Hypothalamus (tissue), 51 donors: ENCODE results near the gene SLC5A9.

Experiments used
- DNase-seq, 51 donors: peaks; one replicate each; lab custom pipeline; 2025; lab: John Stamatoyannopoulos, UW

Gene SLC5A9

DNA sequence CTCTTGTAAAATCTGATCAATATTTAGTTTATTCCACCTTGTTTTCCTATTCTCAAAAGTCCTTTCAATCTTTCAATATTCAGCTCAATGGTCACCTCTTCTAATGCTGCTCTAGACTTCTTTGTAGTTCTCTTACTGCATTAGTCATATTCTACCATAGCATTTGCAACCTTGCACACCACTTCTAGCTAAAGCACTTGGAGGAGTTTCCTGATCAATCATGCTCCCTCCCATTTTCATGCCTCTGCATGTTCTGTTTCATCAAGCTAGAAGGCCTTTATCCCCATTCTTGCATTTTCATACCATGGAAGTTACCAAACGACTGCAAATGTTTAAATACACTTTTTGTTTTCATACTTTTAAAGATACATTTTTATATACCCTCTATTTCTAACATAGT is 72.1 kb downstream of the SLC5A9 start:
- DNase-seq: no peak
